Activated T-cell treated with anti-CD3 and anti-CD28 coated beads, Interleukin-2, amount 50 U/mL, for 24 hours (primary cell): Measurements from ENCODE around the gene MIA3.

Experiments
- DNase-seq: peaks from one replicate; pipeline ENCODE4 v3.0.0-alpha.2; 2020
- H3K27ac Mint-ChIP-seq: 2 replicates; pipeline ENCODE4 v1.8.0; 2020; ENCODE audit warnings: mild to moderate bottlenecking, mixed read lengths
- H3K27me3 Mint-ChIP-seq: 2 replicates; pipeline ENCODE4 v1.8.0; 2020; ENCODE audit warnings: mixed read lengths
- H3K36me3 Mint-ChIP-seq: 2 replicates; pipeline ENCODE4 v1.8.0; 2020; ENCODE audit warnings: low read depth, mixed read lengths
- H3K4me1 Mint-ChIP-seq: 2 replicates; pipeline ENCODE4 v1.8.0; 2020; ENCODE audit warnings: low read depth, mixed read lengths
- H3K4me3 Mint-ChIP-seq: 2 replicates; pipeline ENCODE4 v1.8.0; 2020; ENCODE audit warnings: mild to moderate bottlenecking, moderate library complexity, mixed read lengths
- H3K9me3 Mint-ChIP-seq: 2 replicates; pipeline ENCODE4 v1.8.0; 2020; ENCODE audit warnings: mixed read lengths

The MIA3 gene

GRCh38 chr1:222634180-222635013 is 16.5 kb downstream of the MIA3 start:
- Mint-ChIP-seq H3K9me3 (no peaks in the 10 kb centered on the region), H3K4me3 (no peak overlapping the region), H3K27ac (peak overlapping the region; percentile 32)

GRCh38 chr1:222641269-222641948 is 23.5 kb downstream of the MIA3 start:
- H3K36me3 Mint-ChIP-seq, result peaks cover 62% of the 10 kb centered on the region
- no peak for DNase-seq
- H3K27me3 Mint-ChIP-seq, result no peaks in the 10 kb centered on the region
- H3K27ac Mint-ChIP-seq, result no peak overlapping the region
- H3K4me1 Mint-ChIP-seq, result peaks cover 26% of the 10 kb centered on the region
- no peaks in the 10 kb centered on the region for H3K9me3 Mint-ChIP-seq
- no peak overlapping the region for H3K4me3 Mint-ChIP-seq

More at GRCh38 chr1:222634180-222635013, 16.5 kb downstream of the MIA3 start:
- no peaks in the 10 kb centered on the region for H3K27me3 Mint-ChIP-seq
- peaks cover 8% of the 10 kb centered on the region for H3K4me1 Mint-ChIP-seq
- H3K36me3 Mint-ChIP-seq, result peaks cover 86% of the 10 kb centered on the region
- DNase-seq, result no peak

GRCh38 chr1:222642468-222642867 is 24.6 kb downstream of the MIA3 start:
- H3K4me3 Mint-ChIP-seq, result peak overlapping the region; percentile 48
- H3K9me3 Mint-ChIP-seq, result no peaks in the 10 kb centered on the region
- peak overlapping the region; percentile 63 for H3K27ac Mint-ChIP-seq
- peaks cover 30% of the 10 kb centered on the region for H3K4me1 Mint-ChIP-seq
- peaks cover 61% of the 10 kb centered on the region for H3K36me3 Mint-ChIP-seq
- H3K27me3 Mint-ChIP-seq, result no peaks in the 10 kb centered on the region
- DNase-seq, result no peak

- DNase-seq, result no peak
- H3K27ac Mint-ChIP-seq, result peak overlapping the region; percentile 97
- H3K4me3 Mint-ChIP-seq, result peak overlapping the region; percentile 99
- H3K9me3 Mint-ChIP-seq, result no peaks in the 10 kb centered on the region
- peaks cover 33% of the 10 kb centered on the region for H3K4me1 Mint-ChIP-seq
- H3K36me3 Mint-ChIP-seq, result peaks cover 57% of the 10 kb centered on the region
- H3K27me3 Mint-ChIP-seq, result no peaks in the 10 kb centered on the region
Measured at GRCh38 chr1:222643606-222643937, 25.7 kb downstream of the MIA3 start.

- H3K27me3 Mint-ChIP-seq, result no peaks in the 10 kb centered on the region
- H3K9me3 Mint-ChIP-seq, result no peaks in the 10 kb centered on the region
- DNase-seq, result peak; percentile 98
- peaks cover 55% of the 10 kb centered on the region for H3K36me3 Mint-ChIP-seq
- peaks cover 33% of the 10 kb centered on the region for H3K4me1 Mint-ChIP-seq
- peak overlapping the region; percentile 99 for H3K4me3 Mint-ChIP-seq
- H3K27ac Mint-ChIP-seq, result peak overlapping the region; percentile 97
Measured at GRCh38 chr1:222643938-222644635, 26.2 kb downstream of the MIA3 start.

- H3K27ac Mint-ChIP-seq, result peak overlapping the region; percentile 97
- H3K4me3 Mint-ChIP-seq, result peak overlapping the region; percentile 99
- no peak for DNase-seq
- no peaks in the 10 kb centered on the region for H3K9me3 Mint-ChIP-seq
- peaks cover 50% of the 10 kb centered on the region for H3K36me3 Mint-ChIP-seq
- no peaks in the 10 kb centered on the region for H3K27me3 Mint-ChIP-seq
- H3K4me1 Mint-ChIP-seq, result peaks cover 33% of the 10 kb centered on the region
Measured at GRCh38 chr1:222644636-222644980, 26.7 kb downstream of the MIA3 start.

- H3K4me1 Mint-ChIP-seq, result peaks cover 60% of the 10 kb centered on the region
- H3K27ac Mint-ChIP-seq, result no peak overlapping the region
- H3K27me3 Mint-ChIP-seq, result no peaks in the 10 kb centered on the region
- peaks cover 85% of the 10 kb centered on the region for H3K36me3 Mint-ChIP-seq
- no peaks in the 10 kb centered on the region for H3K9me3 Mint-ChIP-seq
- H3K4me3 Mint-ChIP-seq, result no peak overlapping the region
- DNase-seq, result no peak
Measured at GRCh38 chr1:222652676-222653075, 34.8 kb downstream of the MIA3 start.

GRCh38 chr1:222653178-222653827 is 35.4 kb downstream of the MIA3 start:
- no peak overlapping the region for H3K4me3 Mint-ChIP-seq
- peak overlapping the region; percentile 57 for H3K27ac Mint-ChIP-seq
- no peaks in the 10 kb centered on the region for H3K9me3 Mint-ChIP-seq
- DNase-seq, result no peak
- no peaks in the 10 kb centered on the region for H3K27me3 Mint-ChIP-seq
- peaks cover 60% of the 10 kb centered on the region for H3K4me1 Mint-ChIP-seq
- H3K36me3 Mint-ChIP-seq, result peaks cover 88% of the 10 kb centered on the region

GRCh38 chr1:222654849-222655248 is 37.0 kb downstream of the MIA3 start:
- Mint-ChIP-seq H3K9me3 (no peaks in the 10 kb centered on the region), H3K4me1 (peaks cover 64% of the 10 kb centered on the region), H3K4me3 (peak overlapping the region; percentile 38), H3K36me3 (peaks cover 98% of the 10 kb centered on the region), H3K27ac (peak overlapping the region; percentile 84), H3K27me3 (no peaks in the 10 kb centered on the region)
- DNase-seq, result peak; percentile 53

- no peaks in the 10 kb centered on the region for H3K27me3 Mint-ChIP-seq
Measured at GRCh38 chr1:222656391-222657155, 38.7 kb downstream of the MIA3 start.

GRCh38 chr1:222657899-222658298 is 40.0 kb downstream of the MIA3 start:
- Mint-ChIP-seq H3K27ac (no peak overlapping the region), H3K4me3 (no peak overlapping the region), H3K9me3 (no peaks in the 10 kb centered on the region), H3K4me1 (peaks cover 54% of the 10 kb centered on the region), H3K36me3 (peaks cover 98% of the 10 kb centered on the region), H3K27me3 (no peaks in the 10 kb centered on the region)
- DNase-seq, result no peak

More at GRCh38 chr1:222656391-222657155, 38.7 kb downstream of the MIA3 start:
- Mint-ChIP-seq H3K9me3 (no peaks in the 10 kb centered on the region), H3K36me3 (peaks cover 98% of the 10 kb centered on the region), H3K4me1 (peaks cover 65% of the 10 kb centered on the region), H3K27ac (peak overlapping the region; percentile 58), H3K4me3 (no peak overlapping the region)
- DNase-seq, result no peak

- DNase-seq, result no peak
- Mint-ChIP-seq H3K9me3 (no peaks in the 10 kb centered on the region), H3K4me1 (peaks cover 12% of the 10 kb centered on the region), H3K4me3 (no peak overlapping the region), H3K27ac (no peak overlapping the region), H3K27me3 (no peaks in the 10 kb centered on the region), H3K36me3 (peaks cover 92% of the 10 kb centered on the region)
Measured at GRCh38 chr1:222663431-222663934, 45.6 kb downstream of the MIA3 start.

- no peaks in the 10 kb centered on the region for H3K9me3 Mint-ChIP-seq
- H3K4me3 Mint-ChIP-seq, result no peak overlapping the region
- H3K4me1 Mint-ChIP-seq, result peaks cover 19% of the 10 kb centered on the region
- H3K27me3 Mint-ChIP-seq, result no peaks in the 10 kb centered on the region
- H3K27ac Mint-ChIP-seq, result peak overlapping the region; percentile 33
- H3K36me3 Mint-ChIP-seq, result peaks cover 82% of the 10 kb centered on the region
- no peak for DNase-seq
Measured at GRCh38 chr1:222665964-222666363, 48.1 kb downstream of the MIA3 start.
